Right atrium auricular region (tissue), 2 donors: ENCODE results near the gene KATNB1. TPM values are rescaled to one million over a fixed set of nuclear protein-coding genes. Genes with fewer than 3 reads are reported as not detected.

Experiments used
- DNase-seq: peaks from one replicate; pipeline ENCODE4 v3.0.0-alpha.2; 2019; ENCODE audit warnings: low spot score
- H3K27ac ChIP-seq, 2 donors: fragments of 200-600 bp; sonication (generic); 1 replicate in 1 of 2; 2 replicates in 1 of 2; pipeline ENCODE4 v1.5.1; 2016 to 2019
- H3K27me3 ChIP-seq, 2 donors: fragments of 200-600 bp; sonication (generic); one replicate each; pipeline versions ENCODE4 v1.5.1 to v1.6.0; 2017 to 2019
- H3K36me3 ChIP-seq: fragments of 200-600 bp; sonication (generic); one replicate; pipeline ENCODE4 v1.5.1; 2016
- H3K4me1 ChIP-seq, 2 donors: fragments of 200-600 bp; sonication (generic); one replicate each; pipeline versions ENCODE4 v1.5.1 to v1.6.0; 2017 to 2019
- H3K4me3 ChIP-seq, 2 donors: fragments of 200-600 bp; sonication (generic); 1 replicate in 1 of 2; 2 replicates in 1 of 2; pipeline ENCODE4 v1.5.1; 2017 to 2019; ENCODE audit warnings: mild to moderate bottlenecking in 1 of 2, moderate library complexity in 1 of 2
- H3K9me3 ChIP-seq, 2 donors: fragments of 200-600 bp; sonication (generic); one replicate each; pipeline ENCODE4 v1.5.1; 2019
- CTCF ChIP-seq, 2 donors: fragments of 200-600 bp; sonication (generic); IDR thresholded peaks; one replicate each; pipeline ENCODE4 v1.5.1; 2019; ENCODE audit warnings: antibody characterized with exemption in 2 of 2
- total RNA-seq, 2 donors: library from RNA; depleted of rRNA; stranded (reverse); fragments of >200 nt; gene quantifications; one replicate each; pipeline ENCODE4 v1.1.0, GENCODE V29; 2016

The KATNB1 gene
- total RNA-seq, 2 donors from 2014 or later = 11.7 TPM

GRCh38 chr16:57694725-57695679 lies 40.6 kb upstream of the KATNB1 start, which contains the start of gene DRC7:
Gene DRC7 (plus strand): TSS chr16:57694806. CDS start chr16:57697950, 3,144 bp downstream.
- Histone ChIP-seq H3K36me3 (no peaks in the 10 kb centered on the region), H3K4me1 (no peaks in the 10 kb centered on the region), H3K27ac (no peak within 1 kb of the TSS), H3K4me3 (peak within 1 kb of the TSS in 1 of 2 donors; percentile 18), H3K27me3 (no peaks in the 10 kb centered on the region), H3K9me3 (no peaks in the 10 kb centered on the region)
- TF ChIP-seq CTCF (IDR thresholded peaks at IDR 0.05) = no peak
- no peak for DNase-seq

GRCh38 chr16:57695680-57696069 lies 39.9 kb upstream of the KATNB1 start:
- H3K27ac ChIP-seq = no peak overlapping the region
- no peaks in the 10 kb centered on the region for H3K27me3 ChIP-seq
- DNase-seq = no peak
- no peaks in the 10 kb centered on the region for H3K9me3 ChIP-seq
- TF ChIP-seq CTCF (IDR thresholded peaks at IDR 0.05) = no peak
- no peaks in the 10 kb centered on the region for H3K4me1 ChIP-seq
- H3K36me3 ChIP-seq = no peaks in the 10 kb centered on the region
- H3K4me3 ChIP-seq = no peak overlapping the region

GRCh38 chr16:57696240-57696639 lies 39.3 kb upstream of the KATNB1 start:
- Histone ChIP-seq H3K36me3 (no peaks in the 10 kb centered on the region), H3K27me3 (no peaks in the 10 kb centered on the region), H3K4me1 (no peaks in the 10 kb centered on the region), H3K9me3 (no peaks in the 10 kb centered on the region), H3K4me3 (no peak overlapping the region), H3K27ac (no peak overlapping the region)
- no peak for DNase-seq
- no peak for TF ChIP-seq CTCF (IDR thresholded peaks at IDR 0.05)

- H3K36me3 ChIP-seq = no peaks in the 10 kb centered on the region
- no peak overlapping the region for H3K4me3 ChIP-seq
- no peak overlapping the region for H3K27ac ChIP-seq
- DNase-seq = no peak
- no peaks in the 10 kb centered on the region for H3K4me1 ChIP-seq
- H3K9me3 ChIP-seq = no peaks in the 10 kb centered on the region
- TF ChIP-seq CTCF (IDR thresholded peaks at IDR 0.05) = no peak
- H3K27me3 ChIP-seq = no peaks in the 10 kb centered on the region
Observed at GRCh38 chr16:57697896-57698537, 37.6 kb upstream of the KATNB1 start.

GRCh38 chr16:57698812-57699405 lies 36.7 kb upstream of the KATNB1 start:
- no peaks in the 10 kb centered on the region for H3K4me1 ChIP-seq

More at GRCh38 chr16:57698812-57699405, 36.7 kb upstream of the KATNB1 start:
- TF ChIP-seq CTCF (IDR thresholded peaks at IDR 0.05) = no peak
- no peaks in the 10 kb centered on the region for H3K27me3 ChIP-seq
- no peaks in the 10 kb centered on the region for H3K36me3 ChIP-seq
- no peak overlapping the region for H3K4me3 ChIP-seq
- H3K27ac ChIP-seq = no peak overlapping the region
- no peak for DNase-seq
- H3K9me3 ChIP-seq = no peaks in the 10 kb centered on the region
